Raji (cell line): Measurements from ENCODE around the gene REN.

Experiments
- POLR2A ChIP-seq: IDR thresholded peaks from 2 replicates; pipeline ENCODE4 v1.6.1; 2011; ENCODE audit warnings: low read depth, low read length, control low read depth; ENCODE audit not compliant: insufficient read depth

Gene REN

GRCh38 chr1:204132718-204133117, 33.4 kb downstream of the REN start:
- no peak for TF ChIP-seq POLR2A

- no peak for TF ChIP-seq POLR2A
These were observed 34.2 kb downstream of the REN start for GRCh38 chr1:204131978-204132377.

GRCh38 chr1:204130981-204131892, 34.9 kb downstream of the REN start:
- TF ChIP-seq POLR2A: no peak

GRCh38 chr1:204130178-204130577, 36.0 kb downstream of the REN start:
- TF ChIP-seq POLR2A: no peak

- TF ChIP-seq POLR2A: no peak
These were observed 36.9 kb downstream of the REN start for GRCh38 chr1:204128964-204129896.

- TF ChIP-seq POLR2A: no peak
These were observed 37.6 kb downstream of the REN start for GRCh38 chr1:204128464-204128963.

GRCh38 chr1:204127597-204128242, 38.4 kb downstream of the REN start:
- TF ChIP-seq POLR2A: no peak

- no peak for TF ChIP-seq POLR2A
These were observed 39.2 kb downstream of the REN start for GRCh38 chr1:204126956-204127355.

GRCh38 chr1:204126386-204126785, 39.8 kb downstream of the REN start:
- TF ChIP-seq POLR2A: no peak

- no peak for TF ChIP-seq POLR2A
These were observed 40.3 kb downstream of the REN start for GRCh38 chr1:204125759-204126351.

- no peak for TF ChIP-seq POLR2A
These were observed 41.5 kb downstream of the REN start for GRCh38 chr1:204124639-204125038.

- TF ChIP-seq POLR2A: no peak
These were observed 42.8 kb downstream of the REN start for GRCh38 chr1:204123376-204123775.

GRCh38 chr1:204121840-204122555, 44.1 kb downstream of the REN start:
- TF ChIP-seq POLR2A: no peak

GRCh38 chr1:204116539-204116938, 49.6 kb downstream of the REN start:
- TF ChIP-seq POLR2A: no peak
